HEK293 (cell line): ENCODE data around the gene CD82.

ENCODE experiments used
- CTCF ChIA-PET: fragments of 350-600 bp; formaldehyde crosslinking; extraction: SDS; loops from one replicate; lab custom pipeline; 2021; ENCODE audit warnings: antibody characterized with exemption; lab: Yijun Ruan, JAX
- POLR2A ChIA-PET: fragments of 300-600 bp; formaldehyde crosslinking; extraction: SDS; loops from one replicate; lab custom pipeline; 2020; ENCODE audit warnings: antibody characterized with exemption, inconsistent platforms; lab: Yijun Ruan, JAX
- H3K27ac ChIP-seq: fragments of 200-500 bp; sonication (Bioruptor generic); 2 replicates; pipeline ENCODE4 v1.5.1; 2014; ENCODE audit warnings: low read depth, low read length, control low read depth, inconsistent platforms; ENCODE audit errors: extremely low read depth
- H3K36me3 ChIP-seq, 2 experiments: fragments of 200-500 bp in 1 of 2; sonication (Bioruptor generic) in 1 of 2; 1 replicate in 1 of 2; 2 replicates in 1 of 2; pipeline ENCODE4 v1.5.1; 2014 to 2017; ENCODE audit warnings: inconsistent platforms in 2 of 2, low read length in 2 of 2; ENCODE audit not compliant: control insufficient read depth in 2 of 2, insufficient read depth in 1 of 2
- H3K4me1 ChIP-seq: fragments of 200-500 bp; sonication (Bioruptor generic); 2 replicates; pipeline ENCODE4 v1.5.1; 2014; ENCODE audit warnings: mild to moderate bottlenecking, low read length, inconsistent platforms; ENCODE audit not compliant: control insufficient read depth, insufficient read depth
- H3K4me3 ChIP-seq: 2 replicates; pipeline ENCODE4 v1.5.1; 2011; ENCODE audit warnings: low read depth, mild to moderate bottlenecking, control low read depth, low read length, moderate library complexity
- H3K9me3 ChIP-seq: fragments of 200-500 bp; sonication (Bioruptor generic); 2 replicates; pipeline ENCODE4 v1.5.1; 2014; ENCODE audit warnings: low read depth, low read length, inconsistent platforms; ENCODE audit not compliant: control insufficient read depth, insufficient read depth
- KLF10 ChIP-seq: fragments of 450-650 bp; IDR thresholded peaks from 2 replicates; pipeline ENCODE4 v1.5.1; 2018; ENCODE audit warnings: missing biosample characterization, mild to moderate bottlenecking, missing genetic modification characterization
- SETDB1 ChIP-seq: IDR thresholded peaks from one replicate; pipeline ENCODE4 v1.6.1; 2017; ENCODE audit warnings: mild to moderate bottlenecking, low read length, moderate library complexity, mixed read lengths; ENCODE audit not compliant: insufficient read length
- WT1 ChIP-seq: fragments of 450-650 bp; formaldehyde crosslinking; IDR thresholded peaks from 2 replicates; pipeline ENCODE4 v1.5.1; 2016; ENCODE audit warnings: missing biosample characterization, missing genetic modification characterization
- ZNF140 ChIP-seq: fragments of 450-650 bp; formaldehyde crosslinking; IDR thresholded peaks from 2 replicates; pipeline ENCODE4 v1.5.1; 2016; ENCODE audit warnings: missing biosample characterization, missing genetic modification characterization
- ZNF146 ChIP-seq: fragments of 450-650 bp; formaldehyde crosslinking; IDR thresholded peaks from 2 replicates; pipeline ENCODE4 v1.5.1; 2016; ENCODE audit warnings: missing biosample characterization, missing genetic modification characterization
- ZNF174 ChIP-seq: fragments of 450-650 bp; formaldehyde crosslinking; IDR thresholded peaks from 2 replicates; pipeline ENCODE4 v1.5.0; 2017; ENCODE audit warnings: missing biosample characterization, mild to moderate bottlenecking, missing genetic modification characterization
- ZNF324 ChIP-seq: fragments of 450-650 bp; formaldehyde crosslinking; IDR thresholded peaks from 2 replicates; pipeline ENCODE4 v1.5.1; 2016; ENCODE audit warnings: missing biosample characterization, missing genetic modification characterization
- ZNF341 ChIP-seq: fragments of 450-650 bp; formaldehyde crosslinking; IDR thresholded peaks from 2 replicates; pipeline ENCODE4; 2016; ENCODE audit warnings: low read depth, missing biosample characterization, missing genetic modification characterization
- ZNF391 ChIP-seq: fragments of 450-650 bp; formaldehyde crosslinking; IDR thresholded peaks from 2 replicates; pipeline ENCODE4 v1.5.1; 2016; ENCODE audit warnings: low read depth, missing biosample characterization, missing genetic modification characterization, borderline replicate concordance
- ZNF423 ChIP-seq: fragments of 450-650 bp; formaldehyde crosslinking; IDR thresholded peaks from 2 replicates; pipeline ENCODE4 v1.5.1; 2016; ENCODE audit warnings: missing biosample characterization, missing genetic modification characterization
- ZNF510 ChIP-seq: fragments of 450-650 bp; formaldehyde crosslinking; IDR thresholded peaks from 2 replicates; pipeline ENCODE4 v1.5.1; 2018; ENCODE audit warnings: mild to moderate bottlenecking, missing genetic modification characterization, missing biosample characterization; ENCODE audit not compliant: insufficient replicate concordance
- ZNF629 ChIP-seq: fragments of 450-650 bp; formaldehyde crosslinking; IDR thresholded peaks from 2 replicates; pipeline ENCODE4 v1.5.1; 2017; ENCODE audit warnings: missing biosample characterization, missing genetic modification characterization
- ZNF670 ChIP-seq: fragments of 450-650 bp; formaldehyde crosslinking; IDR thresholded peaks from 2 replicates; pipeline ENCODE4 v1.5.1; 2016; ENCODE audit warnings: missing biosample characterization, missing genetic modification characterization, low read depth
- ZNF843 ChIP-seq: fragments of 450-650 bp; formaldehyde crosslinking; IDR thresholded peaks from 2 replicates; pipeline ENCODE4 v1.5.1; 2016; ENCODE audit warnings: missing biosample characterization, missing genetic modification characterization
- TF ChIP-seq, protein P1 (sequence below): fragments of 450-650 bp; formaldehyde crosslinking; IDR thresholded peaks from 2 replicates; pipeline ENCODE4 v1.5.1; 2016; ENCODE audit warnings: missing biosample characterization, missing genetic modification characterization
- TF ChIP-seq, protein P2 (sequence below): fragments of 450-650 bp; formaldehyde crosslinking; IDR thresholded peaks from 2 replicates; pipeline ENCODE4 v1.5.1; 2016; ENCODE audit warnings: missing biosample characterization, missing genetic modification characterization

Gene CD82

DNA sequence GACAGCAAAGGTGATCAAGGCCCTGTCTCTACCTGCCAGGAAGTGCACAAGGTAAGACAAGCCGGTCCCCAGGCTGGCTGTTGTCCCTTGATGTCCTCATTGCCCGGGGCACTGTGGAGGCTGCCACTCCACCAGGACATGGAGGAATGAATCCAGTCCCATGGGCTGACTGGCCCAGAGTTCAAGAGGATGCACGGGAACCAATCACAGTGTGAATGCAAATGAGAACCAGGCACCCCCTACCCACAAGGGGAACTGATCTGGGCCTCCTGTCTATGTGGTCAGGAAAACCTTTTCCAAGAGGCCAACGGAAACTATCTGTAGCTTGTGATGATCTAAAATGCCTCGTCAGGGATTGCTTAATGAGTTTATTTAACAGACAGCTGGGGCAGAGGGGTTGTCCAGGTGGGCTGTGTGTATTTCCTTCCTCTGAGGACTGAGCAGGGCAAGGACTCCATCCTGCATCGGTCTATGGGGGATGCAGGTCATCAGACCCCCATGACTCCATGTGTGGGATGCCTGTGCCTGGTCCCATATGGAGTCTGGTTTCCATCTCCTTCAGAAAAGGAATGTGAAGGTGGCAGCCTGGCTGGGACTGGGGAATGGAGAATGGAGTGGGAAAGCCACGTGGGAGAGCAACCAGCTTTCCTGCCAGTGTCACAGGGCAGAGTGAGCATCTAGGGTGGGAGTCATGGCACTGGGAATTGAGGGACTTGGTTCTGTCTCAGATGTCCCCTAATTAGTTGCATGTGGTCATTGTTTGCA lies 60.5 kb downstream of the CD82 start:
- Histone ChIP-seq H3K36me3 (no peaks in the 10 kb centered on the region), H3K9me3 (no peaks in the 10 kb centered on the region), H3K4me3 (no peak overlapping the region), H3K27ac (no peak overlapping the region), H3K4me1 (no peaks in the 10 kb centered on the region)
- TF ChIP-seq ZNF423 (tag by site-specific recombination) (no peak), ZNF174 (tag by site-specific recombination) (no peak), ZNF324 (no peak), ZNF843 (tag by site-specific recombination) (no peak), ZNF140 (tag by site-specific recombination) (no peak), ZNF670 (no peak), ZNF341 (tag by site-specific recombination) (no peak), KLF10 (tag by site-specific recombination) (no peak), ZNF629 (no peak), ZNF146 (tag by site-specific recombination) (no peak), ZNF510 (tag by site-specific recombination) (no peak)
- POLR2A ChIA-PET = interaction anchor here (0.6 kb wide), 1 partner anchor 90 kb away, joined by 6 read pairs; no protein-coding TSS in a partner anchor
- CTCF ChIA-PET = interaction anchor here (2.5 to 2.6 kb wide), 2 partner anchors 9 to 285 kb away, joined by 10 to 12 read pairs; no protein-coding TSS in a partner anchor

DNA sequence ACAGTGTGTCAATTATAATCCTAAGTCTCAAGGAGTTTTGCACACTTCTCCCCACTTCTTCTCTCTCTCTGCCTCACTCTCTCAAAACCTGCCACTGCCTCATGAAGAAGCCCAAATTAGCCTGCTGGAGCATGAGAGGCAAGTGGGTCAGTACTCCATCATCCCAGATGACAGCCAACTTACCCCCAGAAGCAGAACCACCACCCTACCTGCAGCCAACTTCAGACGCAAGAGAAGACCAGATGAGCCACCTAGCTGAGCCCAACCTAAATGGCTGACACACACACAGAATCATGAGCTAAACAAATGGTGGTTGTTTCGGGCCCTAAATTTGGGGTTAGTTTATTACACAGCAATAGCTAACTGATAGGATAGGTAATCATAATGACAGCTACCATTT lies 61.2 kb downstream of the CD82 start:
- CTCF ChIA-PET = interaction anchor here (0.6 to 2.6 kb wide), 5 partner anchors 10 to 558 kb away, joined by 3 to 12 read pairs (median 3); no protein-coding TSS in a partner anchor
- POLR2A ChIA-PET = no interaction called here
- TF ChIP-seq WT1 (tag by site-specific recombination) (no peak), SETDB1 (peak; percentile 25)
- TF ChIP-seq, all 188 proteins: peak for 1
- Histone ChIP-seq H3K9me3 (no peaks in the 10 kb centered on the region), H3K4me1 (no peaks in the 10 kb centered on the region), H3K36me3 (no peaks in the 10 kb centered on the region), H3K27ac (no peak overlapping the region), H3K4me3 (no peak overlapping the region)

DNA sequence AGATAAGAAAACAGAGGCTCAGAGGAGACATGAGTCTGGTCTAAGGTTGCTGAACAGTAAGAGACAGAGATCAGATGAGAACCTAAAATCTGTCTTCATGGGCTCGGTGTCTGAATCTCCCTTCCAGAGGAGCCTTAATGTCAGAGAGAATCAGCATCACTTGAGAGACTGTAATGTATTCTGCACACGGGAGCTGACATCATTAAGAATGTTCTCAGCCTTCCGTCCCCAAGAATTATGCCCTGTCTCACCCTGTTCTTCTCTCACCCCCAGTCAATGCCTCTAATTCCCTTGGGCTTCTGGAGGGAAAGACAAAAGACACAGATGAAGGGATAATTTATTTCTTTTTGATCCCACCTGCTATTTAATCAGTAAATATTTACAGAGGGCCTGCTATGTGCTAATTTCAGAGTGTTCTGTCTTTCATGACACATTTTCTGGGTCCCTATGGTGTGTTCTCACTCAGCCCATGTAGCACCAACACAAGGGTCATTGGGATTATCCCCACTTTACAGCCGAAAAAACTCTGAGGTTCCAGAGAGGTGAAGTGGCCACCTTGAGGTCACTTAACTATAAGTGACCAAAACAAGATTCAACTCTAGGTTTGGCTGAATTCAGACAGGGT lies 61.8 kb downstream of the CD82 start:
- Histone ChIP-seq H3K4me3 (no peak overlapping the region), H3K27ac (no peak overlapping the region), H3K36me3 (no peaks in the 10 kb centered on the region), H3K9me3 (no peaks in the 10 kb centered on the region), H3K4me1 (no peaks in the 10 kb centered on the region)
- POLR2A ChIA-PET = no interaction called here
- no peak for TF ChIP-seq ZNF391
- TF ChIP-seq, protein P1, sequence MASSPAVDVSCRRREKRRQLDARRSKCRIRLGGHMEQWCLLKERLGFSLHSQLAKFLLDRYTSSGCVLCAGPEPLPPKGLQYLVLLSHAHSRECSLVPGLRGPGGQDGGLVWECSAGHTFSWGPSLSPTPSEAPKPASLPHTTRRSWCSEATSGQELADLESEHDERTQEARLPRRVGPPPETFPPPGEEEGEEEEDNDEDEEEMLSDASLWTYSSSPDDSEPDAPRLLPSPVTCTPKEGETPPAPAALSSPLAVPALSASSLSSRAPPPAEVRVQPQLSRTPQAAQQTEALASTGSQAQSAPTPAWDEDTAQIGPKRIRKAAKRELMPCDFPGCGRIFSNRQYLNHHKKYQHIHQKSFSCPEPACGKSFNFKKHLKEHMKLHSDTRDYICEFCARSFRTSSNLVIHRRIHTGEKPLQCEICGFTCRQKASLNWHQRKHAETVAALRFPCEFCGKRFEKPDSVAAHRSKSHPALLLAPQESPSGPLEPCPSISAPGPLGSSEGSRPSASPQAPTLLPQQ (tag by site-specific recombination) = no peak
- TF ChIP-seq, protein P2, sequence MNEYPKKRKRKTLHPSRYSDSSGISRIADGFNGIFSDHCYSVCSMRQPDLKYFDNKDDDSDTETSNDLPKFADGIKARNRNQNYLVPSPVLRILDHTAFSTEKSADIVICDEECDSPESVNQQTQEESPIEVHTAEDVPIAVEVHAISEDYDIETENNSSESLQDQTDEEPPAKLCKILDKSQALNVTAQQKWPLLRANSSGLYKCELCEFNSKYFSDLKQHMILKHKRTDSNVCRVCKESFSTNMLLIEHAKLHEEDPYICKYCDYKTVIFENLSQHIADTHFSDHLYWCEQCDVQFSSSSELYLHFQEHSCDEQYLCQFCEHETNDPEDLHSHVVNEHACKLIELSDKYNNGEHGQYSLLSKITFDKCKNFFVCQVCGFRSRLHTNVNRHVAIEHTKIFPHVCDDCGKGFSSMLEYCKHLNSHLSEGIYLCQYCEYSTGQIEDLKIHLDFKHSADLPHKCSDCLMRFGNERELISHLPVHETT (tag by site-specific recombination) = no peak
- CTCF ChIA-PET = interaction anchor here (0.6 to 2.6 kb wide), 7 partner anchors 10 to 559 kb away, joined by 3 to 12 read pairs (median 3); no protein-coding TSS in a partner anchor
